DMS53 (cell line): Measurements from ENCODE around the gene LRRC23.
"Not testable (repeated sequence)": the region's sequence is repeated elsewhere in the genome, so short reads cannot be mapped to it uniquely, and the experiment has no call there.

Experiments used
- DNase-seq: peaks from one replicate; lab custom pipeline; 2025; lab: John Stamatoyannopoulos, UW

LRRC23 gene, protein sequence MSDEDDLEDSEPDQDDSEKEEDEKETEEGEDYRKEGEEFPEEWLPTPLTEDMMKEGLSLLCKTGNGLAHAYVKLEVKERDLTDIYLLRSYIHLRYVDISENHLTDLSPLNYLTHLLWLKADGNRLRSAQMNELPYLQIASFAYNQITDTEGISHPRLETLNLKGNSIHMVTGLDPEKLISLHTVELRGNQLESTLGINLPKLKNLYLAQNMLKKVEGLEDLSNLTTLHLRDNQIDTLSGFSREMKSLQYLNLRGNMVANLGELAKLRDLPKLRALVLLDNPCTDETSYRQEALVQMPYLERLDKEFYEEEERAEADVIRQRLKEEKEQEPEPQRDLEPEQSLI

DNA sequence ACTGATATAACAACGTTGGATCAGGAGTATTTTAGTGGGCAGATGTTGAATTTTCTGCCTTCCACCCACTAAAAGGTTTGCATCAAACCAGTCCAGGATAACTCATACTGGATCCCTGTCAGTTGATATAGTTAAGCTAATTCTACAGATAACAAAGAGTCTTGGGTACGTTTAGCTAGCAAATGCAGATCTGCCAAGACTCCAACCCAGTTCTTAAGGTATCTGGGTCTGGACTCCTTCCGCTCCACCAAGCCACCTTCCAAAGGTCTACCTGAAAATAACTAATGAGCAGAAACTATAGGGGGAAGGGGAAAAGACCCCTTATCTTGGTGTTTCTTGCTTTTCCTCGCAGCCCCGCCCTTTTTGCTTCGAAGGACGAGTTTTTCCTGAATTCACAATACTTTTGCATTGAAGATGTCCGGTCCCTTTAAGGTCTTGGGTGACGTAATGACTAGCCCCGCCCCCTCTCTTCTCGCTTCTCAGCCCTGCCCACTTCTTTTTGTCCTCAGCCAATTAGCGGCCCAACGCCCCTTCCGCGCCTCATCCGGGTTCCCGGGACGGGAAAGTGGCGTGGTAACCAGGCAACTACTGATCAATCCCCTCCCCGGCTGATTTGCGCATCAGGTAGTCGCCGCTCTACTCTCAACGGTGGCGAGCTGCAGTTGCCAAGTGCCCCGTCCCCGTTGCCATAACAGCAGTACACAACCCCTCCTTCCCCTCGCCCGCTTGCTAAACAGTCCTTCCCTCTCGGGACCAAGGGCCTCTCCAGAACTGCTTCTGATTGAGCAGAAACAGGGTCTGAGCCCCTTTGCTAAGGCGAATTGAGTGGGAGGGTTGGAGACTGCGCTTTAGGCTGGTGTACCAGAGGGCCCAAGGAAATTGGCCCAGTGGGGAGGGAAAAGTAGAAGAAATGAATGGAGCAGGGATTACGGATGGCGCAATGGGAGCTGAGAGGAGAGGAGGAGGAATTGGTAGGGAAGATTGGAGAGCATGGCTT, at the start of gene LRRC23:
LRRC23 (plus strand) TSS at position 543 of the 997 bp plus-strand sequence. CDS start 812 bp downstream, outside the sequence.
- peak; percentile 100 for DNase-seq

DNA sequence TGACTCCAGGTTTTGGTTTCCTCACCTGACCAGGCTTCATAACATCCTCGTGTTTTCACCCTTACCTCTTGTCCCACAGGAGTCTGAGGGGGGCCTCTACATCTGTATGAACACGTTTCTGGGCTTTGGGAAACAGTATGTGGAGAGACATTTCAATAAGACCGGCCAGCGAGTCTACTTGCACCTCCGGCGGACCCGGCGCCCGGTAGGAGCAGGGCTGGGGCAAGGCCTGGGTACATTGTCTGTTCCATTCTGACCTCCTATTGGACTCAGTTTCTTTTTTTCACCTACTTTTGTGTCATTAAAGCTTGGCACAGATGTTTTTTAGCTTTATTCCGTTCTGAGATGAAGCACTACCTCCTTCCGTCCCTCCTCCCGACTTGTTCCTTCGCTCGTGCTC, 49.3 kb upstream of the LRRC23 start:
- no peak for DNase-seq

DNA sequence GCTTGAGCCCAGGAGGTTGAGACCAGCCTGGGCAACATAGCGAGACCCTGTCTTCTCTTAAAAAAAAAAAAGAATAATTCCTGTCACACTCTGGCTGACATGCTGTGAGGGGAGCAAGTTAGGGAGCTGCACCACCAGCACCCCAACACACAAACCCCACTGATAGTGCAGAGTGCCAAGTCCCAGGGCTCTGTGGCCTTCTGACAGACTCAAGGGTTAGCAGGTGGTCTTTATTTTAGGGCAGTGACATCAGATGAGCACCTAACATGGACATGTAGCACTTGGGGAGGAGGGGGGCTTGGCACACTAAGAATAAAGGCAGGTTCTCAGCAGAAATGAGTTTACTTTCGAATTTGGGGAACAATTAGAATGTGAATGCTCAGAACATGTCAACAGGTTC, 45.8 kb upstream of the LRRC23 start:
- DNase-seq: no peak

DNA sequence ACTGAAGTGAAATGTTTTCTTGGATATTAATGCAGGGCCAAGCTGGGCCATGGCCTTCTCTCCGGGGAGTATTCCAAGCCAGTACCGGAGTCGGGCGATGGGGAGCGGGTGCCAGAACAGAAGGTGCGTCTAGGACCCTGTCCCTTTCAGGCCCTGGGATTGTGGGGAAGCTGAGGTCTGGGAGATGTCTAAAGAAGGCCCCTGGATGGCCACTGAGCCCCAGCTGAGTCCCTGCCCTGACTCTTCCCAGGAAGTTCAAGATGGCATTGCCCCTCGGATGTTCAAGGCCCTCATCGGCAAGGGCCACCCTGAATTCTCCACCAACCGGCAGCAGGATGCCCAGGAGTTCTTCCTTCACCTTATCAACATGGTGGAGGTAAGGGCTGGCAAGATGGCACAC, 44.5 kb upstream of the LRRC23 start:
- DNase-seq: no peak

DNA sequence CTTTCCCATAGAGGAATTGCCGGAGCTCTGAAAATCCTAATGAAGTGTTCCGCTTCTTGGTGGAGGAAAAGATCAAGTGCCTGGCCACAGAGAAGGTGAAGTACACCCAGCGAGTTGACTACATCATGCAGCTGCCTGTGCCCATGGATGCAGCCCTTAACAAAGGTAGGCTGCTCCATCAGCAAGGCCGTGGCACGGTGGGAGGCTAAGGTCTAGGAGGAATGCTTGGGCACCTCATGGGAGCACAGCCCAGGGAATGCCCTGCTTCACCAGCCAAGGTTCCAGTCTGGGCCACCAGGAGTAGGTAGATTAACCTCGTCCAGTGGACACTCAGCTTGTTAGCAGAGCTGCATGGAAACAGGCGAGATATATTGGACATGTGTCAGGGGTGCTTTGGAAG, 43.7 kb upstream of the LRRC23 start:
- DNase-seq: no peak

DNA sequence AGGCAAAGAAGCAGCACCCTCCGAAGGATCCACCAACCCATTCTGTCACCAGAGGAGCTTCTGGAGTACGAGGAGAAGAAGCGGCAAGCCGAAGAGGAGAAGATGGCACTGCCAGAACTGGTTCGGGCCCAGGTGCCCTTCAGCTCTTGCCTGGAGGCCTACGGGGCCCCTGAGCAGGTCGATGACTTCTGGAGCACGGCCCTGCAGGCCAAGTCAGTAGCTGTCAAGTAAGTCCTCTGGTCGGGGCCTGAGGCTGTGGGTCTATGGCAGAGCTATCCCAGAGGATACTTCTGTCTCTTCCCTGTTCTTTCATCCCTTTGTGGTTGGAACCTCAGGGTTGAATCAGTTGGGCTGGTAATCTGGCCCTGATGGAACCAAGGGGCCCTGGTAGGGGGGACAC, 43.2 kb upstream of the LRRC23 start:
- DNase-seq: no peak

DNA sequence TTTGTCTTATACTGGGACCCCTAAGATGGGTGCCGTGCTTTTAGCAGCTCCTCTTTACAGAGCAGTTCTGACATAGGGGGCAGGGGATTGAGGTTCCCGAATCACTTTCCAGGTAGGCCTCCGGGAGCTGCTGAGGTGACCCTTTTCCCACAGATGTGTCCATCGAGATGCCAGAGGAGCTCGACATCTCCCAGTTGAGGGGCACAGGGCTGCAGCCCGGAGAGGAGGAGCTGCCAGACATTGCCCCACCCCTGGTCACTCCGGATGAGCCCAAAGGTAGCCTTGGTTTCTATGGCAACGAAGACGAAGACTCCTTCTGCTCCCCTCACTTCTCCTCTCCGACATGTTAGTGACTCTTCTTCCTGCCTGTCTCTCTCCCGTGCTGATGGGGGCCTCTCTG, 41.6 kb upstream of the LRRC23 start:
- DNase-seq: no peak

DNA sequence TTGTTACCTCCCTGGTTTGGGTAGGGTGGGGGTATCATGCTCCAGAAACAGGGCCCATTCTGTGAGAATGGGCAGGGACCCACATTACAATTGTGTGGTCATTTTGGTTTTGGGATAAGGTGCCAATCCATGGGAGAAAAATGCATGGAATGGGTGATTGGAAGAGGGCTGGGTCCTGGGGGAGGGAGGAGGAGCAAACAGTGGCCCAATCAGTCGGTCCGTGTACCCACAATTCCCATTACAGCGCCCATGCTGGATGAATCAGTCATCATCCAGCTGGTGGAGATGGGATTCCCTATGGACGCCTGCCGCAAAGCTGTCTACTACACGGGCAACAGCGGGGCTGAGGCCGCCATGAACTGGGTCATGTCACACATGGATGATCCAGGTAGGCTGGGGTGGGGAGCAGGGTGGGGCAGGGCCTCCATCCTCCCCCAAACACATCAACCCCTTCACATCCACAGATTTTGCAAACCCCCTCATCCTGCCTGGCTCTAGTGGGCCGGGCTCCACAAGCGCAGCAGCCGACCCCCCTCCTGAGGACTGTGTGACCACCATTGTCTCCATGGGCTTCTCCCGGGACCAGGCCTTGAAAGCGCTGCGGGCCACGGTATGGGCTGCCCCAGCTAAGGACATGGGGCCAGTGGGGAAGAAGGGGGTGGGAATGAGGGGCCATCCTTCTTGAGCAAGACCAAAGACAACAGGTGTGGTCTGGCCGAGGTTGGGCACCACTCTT, 40.9 kb upstream of the LRRC23 start:
- DNase-seq: no peak

DNA sequence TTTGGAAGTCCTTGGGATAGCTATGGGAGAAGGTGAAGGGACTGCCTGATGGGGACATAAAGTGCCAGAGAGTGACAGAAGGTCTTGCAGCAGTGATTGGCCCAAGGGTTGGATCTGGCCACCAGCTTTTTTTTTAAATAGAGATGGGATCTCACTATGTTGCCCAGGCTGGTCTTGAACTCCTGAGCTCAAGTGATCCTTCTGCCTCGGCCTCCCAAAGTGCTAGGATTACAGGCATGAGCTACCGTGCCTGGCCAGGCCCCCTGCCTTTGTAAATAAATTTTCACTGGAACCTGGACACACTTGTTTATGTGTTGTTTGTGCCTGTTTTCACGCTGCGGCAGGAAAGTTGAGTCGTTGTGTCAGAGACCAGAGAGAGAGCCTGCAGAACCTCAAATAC, 39.3 kb upstream of the LRRC23 start:
- not testable (repeated sequence) for DNase-seq

DNA sequence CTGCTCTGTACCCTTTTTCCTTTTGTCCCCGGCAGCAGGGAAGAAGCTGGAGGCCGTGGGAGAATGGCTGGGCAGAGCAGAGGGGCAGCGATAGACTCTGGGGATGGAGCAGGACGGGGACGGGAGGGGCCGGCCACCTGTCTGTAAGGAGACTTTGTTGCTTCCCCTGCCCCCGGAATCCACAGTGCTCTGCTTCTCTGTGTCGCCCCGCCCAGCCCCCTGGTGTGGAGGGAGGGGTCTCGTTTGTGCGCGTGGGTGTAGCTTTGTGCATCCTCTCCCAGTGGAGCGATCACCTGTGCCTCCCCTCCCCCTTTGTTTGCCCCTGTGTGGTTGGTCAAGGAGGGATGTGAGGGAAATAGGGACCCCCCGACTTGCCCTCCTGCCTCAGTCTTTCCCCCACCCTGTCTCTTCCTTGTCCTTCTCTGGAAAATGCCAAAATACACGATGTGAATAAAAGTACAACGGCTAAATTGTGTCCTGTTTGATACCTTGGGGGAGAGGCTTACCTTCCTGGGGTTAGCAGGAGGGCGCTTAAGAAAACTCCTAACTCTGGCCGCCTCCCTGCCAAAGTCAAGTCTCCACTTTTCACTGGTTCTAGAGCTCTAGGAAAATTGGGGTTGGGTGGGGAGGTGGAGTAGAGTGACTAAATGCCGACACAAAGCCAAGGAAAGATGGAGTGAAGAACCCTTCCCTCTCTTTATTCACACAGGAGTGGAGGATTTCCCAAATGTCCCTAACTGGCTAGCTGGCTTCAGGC, 38.3 kb upstream of the LRRC23 start:
- DNase-seq: no peak

DNA sequence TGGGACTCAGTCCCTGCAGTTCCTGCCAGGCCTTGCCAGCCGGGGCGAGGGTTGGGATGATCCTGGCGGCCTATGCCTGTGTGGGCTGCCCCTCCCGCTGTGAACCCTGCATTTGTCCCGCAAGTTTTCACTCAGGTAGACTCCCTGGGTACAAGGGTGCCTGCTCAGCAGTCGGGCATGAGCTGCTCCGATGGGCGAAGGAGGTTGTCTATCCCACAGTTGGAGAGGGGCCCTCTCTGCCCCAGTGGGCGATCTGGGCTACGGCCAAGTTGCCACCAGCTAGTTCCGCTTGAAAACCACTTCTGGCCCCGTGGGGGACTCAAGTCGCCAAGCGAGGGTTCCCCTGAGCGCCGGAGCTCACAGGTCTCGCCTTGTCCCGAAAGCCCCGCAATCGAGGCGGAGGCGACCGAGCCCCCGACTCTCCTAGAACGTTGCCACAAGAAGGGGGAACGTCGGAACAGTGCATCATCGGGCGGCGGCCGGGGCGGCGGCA, 37.7 kb upstream of the LRRC23 start:
- peak; percentile 85 for DNase-seq

DNA sequence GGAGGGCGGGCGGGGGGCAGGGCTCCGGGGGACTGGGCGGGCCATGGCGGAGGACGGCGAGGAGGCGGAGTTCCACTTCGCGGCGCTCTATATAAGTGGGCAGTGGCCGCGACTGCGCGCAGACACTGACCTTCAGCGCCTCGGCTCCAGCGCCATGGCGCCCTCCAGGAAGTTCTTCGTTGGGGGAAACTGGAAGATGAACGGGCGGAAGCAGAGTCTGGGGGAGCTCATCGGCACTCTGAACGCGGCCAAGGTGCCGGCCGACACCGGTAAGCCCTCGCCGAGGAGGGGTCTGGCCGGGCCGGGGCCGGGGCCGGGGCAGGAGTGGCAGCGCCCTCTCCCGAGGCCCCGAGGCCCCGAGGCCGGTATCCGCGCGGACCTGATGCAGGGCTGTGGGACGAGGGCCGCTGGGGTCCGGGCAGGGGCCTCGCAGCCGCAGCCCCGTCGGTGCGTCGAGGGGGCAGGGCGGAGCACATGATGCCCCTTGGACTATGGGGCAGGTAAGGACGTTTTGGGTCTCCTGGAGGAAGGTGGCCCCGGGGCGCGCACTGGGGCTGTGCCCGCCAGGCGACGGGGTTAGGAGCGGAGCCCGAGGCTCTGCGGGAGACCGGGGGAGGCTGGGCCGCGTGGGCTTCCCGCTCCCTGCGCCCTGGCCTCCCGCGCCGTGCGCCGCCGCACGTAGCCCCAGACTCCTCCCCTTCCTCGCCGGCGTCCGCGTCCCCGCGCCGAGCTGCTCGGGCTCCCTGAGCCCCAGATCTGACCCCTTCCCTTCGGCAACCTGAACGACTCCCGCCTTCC, 37.0 kb upstream of the LRRC23 start, which contains the start of gene TPI1:
TPI1 (plus strand) TSS at position 119 of the 798 bp plus-strand sequence; CDS start at position 155, 36 bp downstream.
- peak; percentile 96 for DNase-seq

DNA sequence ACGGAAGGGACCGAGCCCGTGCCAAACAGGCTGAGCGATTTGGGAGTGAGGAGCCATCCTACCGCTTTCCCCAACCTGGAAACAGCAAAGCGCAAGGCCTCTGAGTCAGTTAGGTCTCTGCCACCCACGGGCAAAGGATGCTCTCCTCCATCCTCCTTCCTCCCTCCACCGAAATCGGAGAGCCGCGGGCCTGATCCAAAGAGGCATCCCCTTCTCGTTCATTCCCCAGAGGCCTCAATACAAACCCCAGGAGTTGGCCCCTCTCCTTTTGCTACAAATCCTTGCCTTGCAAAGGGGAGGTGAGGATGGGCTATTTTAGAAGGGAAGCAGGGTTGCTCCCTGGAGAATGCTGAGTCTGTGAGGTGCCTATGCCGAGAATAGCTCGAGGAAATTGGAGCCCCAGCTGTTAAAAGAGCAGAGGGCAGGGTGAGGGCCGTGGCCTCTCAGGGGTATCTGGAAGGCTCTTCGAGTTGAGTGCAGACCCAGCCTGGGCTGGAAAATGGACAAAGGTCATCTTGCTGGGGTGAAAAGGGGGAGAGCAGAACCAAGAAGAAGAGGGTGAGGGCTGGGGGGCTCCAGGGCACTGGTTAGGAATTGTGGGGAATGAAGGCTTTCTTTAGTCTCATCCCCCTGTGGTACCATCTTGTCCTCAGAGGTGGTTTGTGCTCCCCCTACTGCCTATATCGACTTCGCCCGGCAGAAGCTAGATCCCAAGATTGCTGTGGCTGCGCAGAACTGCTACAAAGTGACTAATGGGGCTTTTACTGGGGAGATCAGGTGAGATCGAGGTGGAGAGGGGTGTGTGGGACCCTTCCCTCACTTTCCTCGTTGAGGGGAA, 36.2 kb upstream of the LRRC23 start:
- DNase-seq: peak; percentile 67

DNA sequence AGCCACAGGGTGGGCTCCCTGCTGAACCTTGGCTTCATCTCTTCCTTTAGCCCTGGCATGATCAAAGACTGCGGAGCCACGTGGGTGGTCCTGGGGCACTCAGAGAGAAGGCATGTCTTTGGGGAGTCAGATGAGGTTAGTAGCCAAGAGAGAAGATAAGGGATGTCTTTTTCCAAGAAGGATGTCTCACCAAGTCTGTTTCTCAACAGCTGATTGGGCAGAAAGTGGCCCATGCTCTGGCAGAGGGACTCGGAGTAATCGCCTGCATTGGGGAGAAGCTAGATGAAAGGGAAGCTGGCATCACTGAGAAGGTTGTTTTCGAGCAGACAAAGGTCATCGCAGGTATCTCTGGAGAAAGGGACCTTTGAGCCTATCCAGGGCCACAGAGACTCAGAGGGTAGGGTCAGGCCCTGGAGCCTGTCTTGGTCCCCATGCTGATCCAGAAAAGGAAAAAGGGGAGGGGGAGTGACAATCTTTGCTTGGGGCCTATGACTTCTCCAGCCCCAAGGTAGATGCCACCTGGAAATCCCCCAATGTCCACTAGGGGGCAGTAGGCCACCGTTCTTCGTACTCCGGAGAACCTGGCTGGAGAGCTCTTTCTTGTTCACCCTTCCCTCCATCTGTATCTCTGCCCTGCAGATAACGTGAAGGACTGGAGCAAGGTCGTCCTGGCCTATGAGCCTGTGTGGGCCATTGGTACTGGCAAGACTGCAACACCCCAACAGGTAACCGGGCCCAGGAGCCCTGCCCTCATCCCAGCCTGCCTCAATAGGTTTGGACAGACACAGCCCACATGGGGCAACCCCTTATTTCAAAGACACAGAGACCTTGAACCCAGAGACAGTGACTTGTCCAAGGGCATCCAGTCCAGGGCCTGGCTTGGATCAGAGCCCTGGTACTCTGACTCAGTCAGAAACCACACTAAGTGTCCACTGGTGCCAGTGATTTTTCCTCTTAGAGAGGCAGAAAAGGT, 35.3 kb upstream of the LRRC23 start:
- DNase-seq: peak; percentile 96

DNA sequence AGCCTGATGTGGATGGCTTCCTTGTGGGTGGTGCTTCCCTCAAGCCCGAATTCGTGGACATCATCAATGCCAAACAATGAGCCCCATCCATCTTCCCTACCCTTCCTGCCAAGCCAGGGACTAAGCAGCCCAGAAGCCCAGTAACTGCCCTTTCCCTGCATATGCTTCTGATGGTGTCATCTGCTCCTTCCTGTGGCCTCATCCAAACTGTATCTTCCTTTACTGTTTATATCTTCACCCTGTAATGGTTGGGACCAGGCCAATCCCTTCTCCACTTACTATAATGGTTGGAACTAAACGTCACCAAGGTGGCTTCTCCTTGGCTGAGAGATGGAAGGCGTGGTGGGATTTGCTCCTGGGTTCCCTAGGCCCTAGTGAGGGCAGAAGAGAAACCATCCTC, 34.3 kb upstream of the LRRC23 start:
- DNase-seq: not testable (repeated sequence)

DNA sequence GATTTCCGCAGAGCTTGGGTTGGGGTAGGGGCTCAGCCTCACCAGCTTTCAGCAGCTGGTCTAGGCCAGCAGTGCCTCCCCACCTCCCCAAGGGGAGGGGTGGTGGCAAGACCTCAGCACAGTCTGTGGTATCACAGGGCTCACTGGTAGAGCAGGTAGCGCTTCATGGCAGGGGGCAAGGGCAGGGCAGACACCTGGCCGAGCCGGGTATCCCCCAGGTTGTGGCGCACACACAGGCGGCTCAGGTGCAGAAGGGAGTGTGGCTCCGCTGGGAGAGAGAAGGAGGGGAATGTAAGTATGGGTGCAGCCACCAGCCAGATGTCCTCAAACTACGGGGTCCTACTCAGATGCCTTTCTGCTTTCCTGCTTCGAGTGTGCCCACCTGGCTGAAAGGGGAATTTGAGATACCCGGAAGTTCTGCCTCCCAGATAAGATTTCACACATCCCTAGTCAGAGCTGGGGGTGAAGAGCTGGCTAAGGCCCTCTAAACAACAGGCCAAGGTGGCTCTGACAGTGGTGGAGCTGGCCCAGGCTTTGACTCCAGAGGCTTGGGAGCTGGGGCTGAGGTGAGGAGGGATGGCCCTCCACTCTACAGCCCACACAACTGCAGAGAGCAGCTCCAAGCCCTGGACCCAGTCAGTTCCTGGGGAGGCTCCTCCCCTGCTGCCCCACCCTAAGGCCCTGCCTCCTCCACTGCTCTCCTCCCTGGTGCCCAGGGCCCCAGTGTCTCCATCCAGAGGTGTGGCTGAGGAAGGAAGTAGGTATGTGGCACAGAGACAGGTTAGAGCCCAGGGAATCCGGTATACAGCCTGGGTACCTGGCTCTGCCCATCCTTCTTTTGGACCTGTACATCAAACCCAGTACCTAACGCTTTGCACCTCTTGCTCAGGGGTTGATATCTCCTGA, 33.3 kb upstream of the LRRC23 start:
- peak; percentile 79 for DNase-seq
